MM.1S (cell line): ENCODE data around the gene RBP5.

Source experiments
- DNase-seq: peaks from one replicate; pipeline ENCODE4 v3.0.0-alpha.2; 2015
- H2AFZ ChIP-seq: fragments of 300-600 bp; sonication (generic); 2 replicates; pipeline ENCODE4 v1.6.0; 2016; ENCODE audit warnings: antibody characterized with exemption, low read length
- H3F3A ChIP-seq: fragments of 300-600 bp; sonication (generic); 2 replicates; pipeline ENCODE4 v1.6.1; 2016; ENCODE audit warnings: mild to moderate bottlenecking, antibody characterized with exemption, low read length, moderate library complexity, mixed read lengths; ENCODE audit not compliant: insufficient read depth
- H3K27ac ChIP-seq: fragments of 300-600 bp; sonication (generic); 2 replicates; pipeline ENCODE4 v1.5.1; 2016; ENCODE audit warnings: mild to moderate bottlenecking, low read length
- H3K27me3 ChIP-seq: fragments of 300-600 bp; sonication (generic); replicated peaks from 2 replicates; pipeline ENCODE4 v1.6.0; 2016; ENCODE audit warnings: low read length; ENCODE audit not compliant: insufficient read depth
- H3K36me3 ChIP-seq: fragments of 300-600 bp; sonication (generic); replicated peaks from 2 replicates; pipeline ENCODE4 v1.6.1; 2016; ENCODE audit warnings: mild to moderate bottlenecking, low read length, mixed read lengths; ENCODE audit not compliant: insufficient read depth
- H3K4me1 ChIP-seq: fragments of 300-600 bp; sonication (generic); 2 replicates; pipeline ENCODE4 v1.6.1; 2016; ENCODE audit warnings: low read length, mixed read lengths
- H3K4me2 ChIP-seq: fragments of 300-600 bp; sonication (generic); 2 replicates; pipeline ENCODE4 v1.6.0; 2016; ENCODE audit warnings: low read depth, low read length
- H3K4me3 ChIP-seq: fragments of 300-600 bp; sonication (generic); 2 replicates; pipeline ENCODE4 v1.5.1; 2016; ENCODE audit warnings: low read length, mixed read lengths
- H3K79me2 ChIP-seq: fragments of 300-600 bp; sonication (generic); 2 replicates; pipeline ENCODE4 v1.6.1; 2016; ENCODE audit warnings: mixed run types, low read length, mixed read lengths
- H3K9ac ChIP-seq: fragments of 300-600 bp; sonication (generic); 2 replicates; pipeline ENCODE4 v1.6.1; 2016; ENCODE audit warnings: low read length, mixed read lengths
- H3K9me2 ChIP-seq: fragments of 300-600 bp; sonication (generic); replicated peaks from 2 replicates; pipeline ENCODE4 v1.6.1; 2016; ENCODE audit warnings: mild to moderate bottlenecking, low read length, mixed read lengths; ENCODE audit not compliant: insufficient read depth
- H3K9me3 ChIP-seq: fragments of 300-600 bp; sonication (generic); replicated peaks from 2 replicates; pipeline ENCODE4 v1.6.1; 2016; ENCODE audit warnings: mild to moderate bottlenecking, low read length, mixed read lengths; ENCODE audit not compliant: insufficient read depth
- H4K20me1 ChIP-seq: fragments of 300-600 bp; sonication (generic); 2 replicates; pipeline ENCODE4 v1.6.1; 2016; ENCODE audit warnings: mild to moderate bottlenecking, low read length, moderate library complexity, mixed read lengths; ENCODE audit not compliant: insufficient read depth
- EZH2 ChIP-seq: fragments of 300-600 bp; sonication (generic); optimal IDR thresholded peaks from 2 replicates; pipeline ENCODE3; 2017; ENCODE audit warnings: low read depth, mild to moderate bottlenecking, antibody characterized with exemption, low read length, mixed read lengths
- EZH2phosphoT487 ChIP-seq: fragments of 300-600 bp; sonication (generic); IDR thresholded peaks from 2 replicates; pipeline ENCODE4 v1.6.1; 2018; ENCODE audit warnings: antibody characterized with exemption, low read length
- TF ChIP-seq, protein P1 (sequence below): fragments of 300-600 bp; sonication (generic); IDR thresholded peaks from 2 replicates; pipeline ENCODE4 v1.5.1; 2016; ENCODE audit warnings: antibody characterized with exemption, low read length, mixed read lengths

The RBP5 gene

DNA sequence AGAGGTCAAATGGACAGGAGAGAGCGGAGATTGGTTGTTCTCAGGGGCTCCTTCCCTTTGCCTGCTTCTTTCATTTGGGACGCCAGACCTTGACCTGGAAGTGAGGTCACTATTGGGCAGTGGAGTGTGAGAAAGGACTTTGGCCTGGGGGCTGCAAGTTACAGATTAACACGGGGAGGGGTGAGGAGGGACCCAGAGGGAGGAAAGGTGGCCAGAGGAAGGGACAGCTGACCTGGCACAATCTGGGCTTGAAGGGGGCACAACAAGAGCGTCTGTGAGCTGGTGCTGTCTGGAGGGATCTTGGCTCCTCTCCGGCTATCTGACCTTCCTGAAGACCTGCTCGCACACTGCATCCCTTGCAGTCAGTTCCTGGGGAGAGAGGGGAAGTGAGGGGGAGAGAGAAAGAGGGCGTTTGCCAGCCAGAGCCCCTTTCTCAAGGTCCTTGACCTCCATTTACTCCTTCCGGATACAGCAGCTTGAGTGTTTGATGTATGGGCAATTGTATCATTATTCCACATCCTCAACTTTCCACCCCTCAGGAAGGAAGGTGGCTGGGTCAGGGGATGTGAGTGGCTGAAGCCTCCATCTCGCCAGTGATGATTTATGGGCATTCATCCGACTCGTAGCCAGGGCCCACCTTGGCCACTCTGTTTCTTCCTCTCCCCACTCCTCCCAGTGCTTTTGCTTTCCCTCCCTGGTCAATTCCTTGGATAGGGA is 4.7 kb downstream of the RBP5 start:
- H3K4me2 ChIP-seq = no peak overlapping the region
- H3K36me3 ChIP-seq = no peaks in the 10 kb centered on the region
- H2AFZ ChIP-seq = no peak overlapping the region
- no peaks in the 10 kb centered on the region for H3K9me2 ChIP-seq
- no peak overlapping the region for H3K4me3 ChIP-seq
- no peaks in the 10 kb centered on the region for H3K4me1 ChIP-seq
- no peaks in the 10 kb centered on the region for H3F3A ChIP-seq
- no peak for TF ChIP-seq EZH2
- TF ChIP-seq, protein P1, sequence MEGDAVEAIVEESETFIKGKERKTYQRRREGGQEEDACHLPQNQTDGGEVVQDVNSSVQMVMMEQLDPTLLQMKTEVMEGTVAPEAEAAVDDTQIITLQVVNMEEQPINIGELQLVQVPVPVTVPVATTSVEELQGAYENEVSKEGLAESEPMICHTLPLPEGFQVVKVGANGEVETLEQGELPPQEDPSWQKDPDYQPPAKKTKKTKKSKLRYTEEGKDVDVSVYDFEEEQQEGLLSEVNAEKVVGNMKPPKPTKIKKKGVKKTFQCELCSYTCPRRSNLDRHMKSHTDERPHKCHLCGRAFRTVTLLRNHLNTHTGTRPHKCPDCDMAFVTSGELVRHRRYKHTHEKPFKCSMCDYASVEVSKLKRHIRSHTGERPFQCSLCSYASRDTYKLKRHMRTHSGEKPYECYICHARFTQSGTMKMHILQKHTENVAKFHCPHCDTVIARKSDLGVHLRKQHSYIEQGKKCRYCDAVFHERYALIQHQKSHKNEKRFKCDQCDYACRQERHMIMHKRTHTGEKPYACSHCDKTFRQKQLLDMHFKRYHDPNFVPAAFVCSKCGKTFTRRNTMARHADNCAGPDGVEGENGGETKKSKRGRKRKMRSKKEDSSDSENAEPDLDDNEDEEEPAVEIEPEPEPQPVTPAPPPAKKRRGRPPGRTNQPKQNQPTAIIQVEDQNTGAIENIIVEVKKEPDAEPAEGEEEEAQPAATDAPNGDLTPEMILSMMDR = no peak
- no peak for TF ChIP-seq EZH2phosphoT487
- no peak for DNase-seq
- no peaks in the 10 kb centered on the region for H4K20me1 ChIP-seq
- no peak overlapping the region for H3K27ac ChIP-seq
- no peaks in the 10 kb centered on the region for H3K79me2 ChIP-seq
- H3K9ac ChIP-seq = no peak overlapping the region
- H3K27me3 ChIP-seq = no peaks in the 10 kb centered on the region
- H3K9me3 ChIP-seq = no peaks in the 10 kb centered on the region

DNA sequence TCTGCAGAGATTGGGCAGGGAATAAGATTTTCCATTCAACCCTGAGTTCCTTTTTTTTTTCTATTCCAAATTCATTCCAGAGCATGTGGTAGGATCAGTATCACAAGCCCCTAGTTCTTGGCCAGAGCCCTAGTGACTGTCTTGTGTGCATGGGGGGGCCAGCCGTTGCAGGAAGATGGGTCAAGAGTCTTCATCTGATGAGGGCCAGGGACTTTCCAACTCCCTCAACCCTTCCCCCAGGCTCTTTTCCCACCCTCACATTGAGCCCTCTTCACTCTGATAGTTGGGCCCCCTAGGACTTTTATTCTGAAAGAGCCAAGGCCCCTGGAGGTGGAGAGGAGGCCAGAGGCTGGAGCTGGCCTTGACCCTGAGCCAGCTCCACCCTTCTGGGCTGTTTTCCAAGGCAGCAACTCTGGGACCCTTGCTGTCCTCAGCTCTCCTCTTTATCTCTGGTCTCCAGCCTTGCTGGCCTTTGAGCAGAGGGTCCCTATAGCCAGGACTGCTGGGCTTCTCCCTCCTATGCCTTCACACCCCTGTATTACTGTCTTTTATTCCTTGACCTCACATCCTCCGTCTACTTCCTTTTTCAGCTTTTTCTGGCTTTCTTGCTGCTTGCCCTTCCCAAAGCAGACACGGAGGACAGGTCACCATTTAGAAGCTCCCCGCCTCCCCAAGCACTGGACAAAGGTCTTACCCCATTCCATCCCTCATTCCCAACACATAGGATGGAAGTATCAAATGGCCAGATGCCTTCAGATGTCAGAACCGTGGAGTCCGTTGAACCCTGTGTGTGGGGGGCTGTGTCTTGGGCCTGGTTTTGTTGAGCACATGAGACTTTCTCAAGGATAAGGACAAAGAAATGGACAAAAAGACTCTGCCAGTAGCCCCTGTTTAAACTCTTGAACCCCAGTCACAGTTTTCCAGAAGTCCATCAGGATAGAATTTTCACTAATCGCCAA is 5.6 kb downstream of the RBP5 start:
- Histone ChIP-seq H3K36me3 (no peaks in the 10 kb centered on the region), H3K4me2 (no peak overlapping the region), H3K9ac (no peak overlapping the region), H3K4me1 (no peaks in the 10 kb centered on the region), H3K9me3 (no peaks in the 10 kb centered on the region), H2AFZ (no peak overlapping the region), H4K20me1 (no peaks in the 10 kb centered on the region), H3F3A (no peaks in the 10 kb centered on the region), H3K4me3 (no peak overlapping the region), H3K27me3 (no peaks in the 10 kb centered on the region), H3K79me2 (no peaks in the 10 kb centered on the region), H3K9me2 (no peaks in the 10 kb centered on the region), H3K27ac (no peak overlapping the region)
- no peak for TF ChIP-seq EZH2
- TF ChIP-seq EZH2phosphoT487 = no peak
- TF ChIP-seq, protein P1 = no peak
- no peak for DNase-seq

- H2AFZ ChIP-seq = no peak overlapping the region
- H3K36me3 ChIP-seq = no peaks in the 10 kb centered on the region
- no peak overlapping the region for H3K4me3 ChIP-seq
- no peak for DNase-seq
- no peak overlapping the region for H3K4me2 ChIP-seq
- TF ChIP-seq, protein P1 = no peak
- TF ChIP-seq EZH2phosphoT487 (no peak), EZH2 (no peak)
- no peaks in the 10 kb centered on the region for H3K9me3 ChIP-seq
- H3F3A ChIP-seq = no peaks in the 10 kb centered on the region
- H3K9me2 ChIP-seq = no peaks in the 10 kb centered on the region
- no peaks in the 10 kb centered on the region for H3K79me2 ChIP-seq
- H3K9ac ChIP-seq = no peak overlapping the region
- no peaks in the 10 kb centered on the region for H4K20me1 ChIP-seq
- no peak overlapping the region for H3K27ac ChIP-seq
- no peaks in the 10 kb centered on the region for H3K4me1 ChIP-seq
- no peaks in the 10 kb centered on the region for H3K27me3 ChIP-seq
These were observed 7.4 kb downstream of the RBP5 start for GRCh38 chr12:7121324-7121723.
